Measurements from ENCODE around the gene SH3BGR. TPM values are rescaled to one million over a fixed set of nuclear protein-coding genes. Genes with fewer than 3 reads are reported as not detected.

The SH3BGR gene
- total and polyA plus RNA-seq, 4 donors: 0.33 to 5.4 (median 2.0) TPM

DNA sequence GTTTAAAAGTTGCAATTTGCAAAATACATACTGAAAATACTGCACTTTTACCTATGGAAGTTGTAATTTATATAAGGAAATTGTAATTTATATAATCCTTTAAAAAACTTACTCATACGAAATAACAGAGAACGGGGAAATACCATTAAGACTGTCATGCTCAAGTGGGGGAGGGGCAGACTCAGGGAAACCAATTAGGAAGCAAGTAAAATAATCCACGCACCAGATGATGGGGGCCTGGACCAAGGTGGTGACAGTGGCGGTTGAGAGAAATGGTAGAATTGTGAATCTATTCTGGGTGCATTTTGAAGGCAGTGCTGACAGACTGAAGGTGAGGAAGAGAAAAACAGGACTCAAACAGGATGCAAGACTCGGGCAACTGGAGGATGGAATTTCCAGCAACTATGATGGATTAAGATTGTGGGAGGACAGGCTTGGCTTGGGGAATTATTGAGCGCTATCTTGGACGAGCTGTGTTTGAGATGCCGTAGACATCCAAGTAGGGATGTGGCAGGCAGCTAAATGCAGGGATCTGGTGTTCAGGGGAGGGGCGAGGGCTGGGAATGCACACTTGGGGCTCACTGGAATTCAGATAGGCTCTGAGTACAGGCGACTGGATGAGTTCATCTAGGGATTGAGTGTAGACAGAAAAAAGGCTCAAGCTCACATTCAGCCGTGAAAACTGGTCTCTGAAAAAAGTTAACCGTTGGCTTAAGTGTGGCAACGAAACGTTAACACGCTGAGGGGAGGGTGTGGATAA is 7.2 kb upstream of the SH3BGR start:
- no peak for DNase-seq (ENCODE audit: low spot score)
- Histone ChIP-seq H3K27me3 (ENCODE audit: control insufficient read depth in 4 of 4, insufficient read depth in 4 of 4, low read length in 3 of 4) (no peaks in the 10 kb centered on the region), H3K36me3 (ENCODE audit: control insufficient read depth in 4 of 4, insufficient read depth in 3 of 4, low read depth in 1 of 4, low read length in 3 of 4) (no peaks in the 10 kb centered on the region), H3K4me3 (ENCODE audit: low read depth in 1 of 3, low read length in 3 of 3) (peak overlapping the region; percentile 80 to 96 (median 92)), H3K9ac (ENCODE audit: low read depth in 1 of 2, low read length in 2 of 2) (peak overlapping the region; percentile 58 to 75), H3K4me1 (ENCODE audit: control insufficient read depth in 4 of 4, insufficient read depth in 4 of 4, low read length in 3 of 4) (peaks cover 2 to 16% (median 9%) of the 10 kb centered on the region in 4 donors), H3K9me3 (ENCODE audit: control insufficient read depth in 4 of 4, low read length in 3 of 4) (no peaks in the 10 kb centered on the region), H3K27ac (ENCODE audit: low read depth in 1 of 2, low read length in 2 of 2) (peak overlapping the region in 1 of 2 donors; percentile 88)
- 22% methylated on average over 15 of the region's 15 CpGs for WGBS
- TF ChIP-seq NR2F2 (IDR thresholded peaks at IDR 0.05): no peak
- TF ChIP-seq SP1 (IDR thresholded peaks at IDR 0.05): no peak
- no peak for TF ChIP-seq JUND (IDR thresholded peaks at IDR 0.05)
- TF ChIP-seq, protein P1, sequence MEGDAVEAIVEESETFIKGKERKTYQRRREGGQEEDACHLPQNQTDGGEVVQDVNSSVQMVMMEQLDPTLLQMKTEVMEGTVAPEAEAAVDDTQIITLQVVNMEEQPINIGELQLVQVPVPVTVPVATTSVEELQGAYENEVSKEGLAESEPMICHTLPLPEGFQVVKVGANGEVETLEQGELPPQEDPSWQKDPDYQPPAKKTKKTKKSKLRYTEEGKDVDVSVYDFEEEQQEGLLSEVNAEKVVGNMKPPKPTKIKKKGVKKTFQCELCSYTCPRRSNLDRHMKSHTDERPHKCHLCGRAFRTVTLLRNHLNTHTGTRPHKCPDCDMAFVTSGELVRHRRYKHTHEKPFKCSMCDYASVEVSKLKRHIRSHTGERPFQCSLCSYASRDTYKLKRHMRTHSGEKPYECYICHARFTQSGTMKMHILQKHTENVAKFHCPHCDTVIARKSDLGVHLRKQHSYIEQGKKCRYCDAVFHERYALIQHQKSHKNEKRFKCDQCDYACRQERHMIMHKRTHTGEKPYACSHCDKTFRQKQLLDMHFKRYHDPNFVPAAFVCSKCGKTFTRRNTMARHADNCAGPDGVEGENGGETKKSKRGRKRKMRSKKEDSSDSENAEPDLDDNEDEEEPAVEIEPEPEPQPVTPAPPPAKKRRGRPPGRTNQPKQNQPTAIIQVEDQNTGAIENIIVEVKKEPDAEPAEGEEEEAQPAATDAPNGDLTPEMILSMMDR (IDR thresholded peaks at IDR 0.05; ENCODE audit: low read depth, low read length, missing input control): no peak
- TF ChIP-seq TAF1 (conservative IDR thresholded peaks at IDR 0.05): no peak
- TF ChIP-seq, protein P2, sequence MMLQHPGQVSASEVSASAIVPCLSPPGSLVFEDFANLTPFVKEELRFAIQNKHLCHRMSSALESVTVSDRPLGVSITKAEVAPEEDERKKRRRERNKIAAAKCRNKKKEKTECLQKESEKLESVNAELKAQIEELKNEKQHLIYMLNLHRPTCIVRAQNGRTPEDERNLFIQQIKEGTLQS (IDR thresholded peaks at IDR 0.05): no peak
- TF ChIP-seq EGR1 (IDR thresholded peaks at IDR 0.05; ENCODE audit: low read depth in 2 of 2): no peak
- no peak for TF ChIP-seq RXRA (IDR thresholded peaks at IDR 0.05)
- no peak for TF ChIP-seq RAD21 (IDR thresholded peaks at IDR 0.05)
- TF ChIP-seq, protein P3, sequence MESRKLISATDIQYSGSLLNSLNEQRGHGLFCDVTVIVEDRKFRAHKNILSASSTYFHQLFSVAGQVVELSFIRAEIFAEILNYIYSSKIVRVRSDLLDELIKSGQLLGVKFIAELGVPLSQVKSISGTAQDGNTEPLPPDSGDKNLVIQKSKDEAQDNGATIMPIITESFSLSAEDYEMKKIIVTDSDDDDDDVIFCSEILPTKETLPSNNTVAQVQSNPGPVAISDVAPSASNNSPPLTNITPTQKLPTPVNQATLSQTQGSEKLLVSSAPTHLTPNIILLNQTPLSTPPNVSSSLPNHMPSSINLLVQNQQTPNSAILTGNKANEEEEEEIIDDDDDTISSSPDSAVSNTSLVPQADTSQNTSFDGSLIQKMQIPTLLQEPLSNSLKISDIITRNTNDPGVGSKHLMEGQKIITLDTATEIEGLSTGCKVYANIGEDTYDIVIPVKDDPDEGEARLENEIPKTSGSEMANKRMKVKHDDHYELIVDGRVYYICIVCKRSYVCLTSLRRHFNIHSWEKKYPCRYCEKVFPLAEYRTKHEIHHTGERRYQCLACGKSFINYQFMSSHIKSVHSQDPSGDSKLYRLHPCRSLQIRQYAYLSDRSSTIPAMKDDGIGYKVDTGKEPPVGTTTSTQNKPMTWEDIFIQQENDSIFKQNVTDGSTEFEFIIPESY (IDR thresholded peaks at IDR 0.05): no peak
- TF ChIP-seq, protein P4, sequence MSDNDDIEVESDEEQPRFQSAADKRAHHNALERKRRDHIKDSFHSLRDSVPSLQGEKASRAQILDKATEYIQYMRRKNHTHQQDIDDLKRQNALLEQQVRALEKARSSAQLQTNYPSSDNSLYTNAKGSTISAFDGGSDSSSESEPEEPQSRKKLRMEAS (IDR thresholded peaks at IDR 0.05): no peak
- no peak for TF ChIP-seq FOXA2 (IDR thresholded peaks at IDR 0.05)
- TF ChIP-seq, protein P5, sequence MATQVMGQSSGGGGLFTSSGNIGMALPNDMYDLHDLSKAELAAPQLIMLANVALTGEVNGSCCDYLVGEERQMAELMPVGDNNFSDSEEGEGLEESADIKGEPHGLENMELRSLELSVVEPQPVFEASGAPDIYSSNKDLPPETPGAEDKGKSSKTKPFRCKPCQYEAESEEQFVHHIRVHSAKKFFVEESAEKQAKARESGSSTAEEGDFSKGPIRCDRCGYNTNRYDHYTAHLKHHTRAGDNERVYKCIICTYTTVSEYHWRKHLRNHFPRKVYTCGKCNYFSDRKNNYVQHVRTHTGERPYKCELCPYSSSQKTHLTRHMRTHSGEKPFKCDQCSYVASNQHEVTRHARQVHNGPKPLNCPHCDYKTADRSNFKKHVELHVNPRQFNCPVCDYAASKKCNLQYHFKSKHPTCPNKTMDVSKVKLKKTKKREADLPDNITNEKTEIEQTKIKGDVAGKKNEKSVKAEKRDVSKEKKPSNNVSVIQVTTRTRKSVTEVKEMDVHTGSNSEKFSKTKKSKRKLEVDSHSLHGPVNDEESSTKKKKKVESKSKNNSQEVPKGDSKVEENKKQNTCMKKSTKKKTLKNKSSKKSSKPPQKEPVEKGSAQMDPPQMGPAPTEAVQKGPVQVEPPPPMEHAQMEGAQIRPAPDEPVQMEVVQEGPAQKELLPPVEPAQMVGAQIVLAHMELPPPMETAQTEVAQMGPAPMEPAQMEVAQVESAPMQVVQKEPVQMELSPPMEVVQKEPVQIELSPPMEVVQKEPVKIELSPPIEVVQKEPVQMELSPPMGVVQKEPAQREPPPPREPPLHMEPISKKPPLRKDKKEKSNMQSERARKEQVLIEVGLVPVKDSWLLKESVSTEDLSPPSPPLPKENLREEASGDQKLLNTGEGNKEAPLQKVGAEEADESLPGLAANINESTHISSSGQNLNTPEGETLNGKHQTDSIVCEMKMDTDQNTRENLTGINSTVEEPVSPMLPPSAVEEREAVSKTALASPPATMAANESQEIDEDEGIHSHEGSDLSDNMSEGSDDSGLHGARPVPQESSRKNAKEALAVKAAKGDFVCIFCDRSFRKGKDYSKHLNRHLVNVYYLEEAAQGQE (IDR thresholded peaks at IDR 0.05): no peak
- no peak for TF ChIP-seq YY1 (IDR thresholded peaks at IDR 0.05)
- TF ChIP-seq GABPA (IDR thresholded peaks at IDR 0.05 in 1 of 2, conservative IDR thresholded peaks at IDR 0.05 in 1 of 2): no peak
- no peak for TF ChIP-seq HNF4A (conservative IDR thresholded peaks at IDR 0.05)
- no peak for TF ChIP-seq FOXA1 (IDR thresholded peaks at IDR 0.05)
- TF ChIP-seq HNF4G (IDR thresholded peaks at IDR 0.05): no peak

Data from liver (tissue), 9 donors.